CD14-positive monocyte (primary cell): Measurements from ENCODE around the gene FBN1. TPM values are rescaled to one million over a fixed set of nuclear protein-coding genes. Genes with fewer than 3 reads are reported as not detected.

Experiments used
- DNase-seq, 3 donors: peaks; one replicate each; pipeline ENCODE4 v3.0.0-alpha.2; 2011 to 2022
- H2AFZ ChIP-seq: 2 replicates; pipeline ENCODE4 v1.6.0; 2012; ENCODE audit warnings: mild to moderate bottlenecking, low read depth, low read length, inconsistent platforms; ENCODE audit not compliant: insufficient read depth, poor library complexity, severe bottlenecking
- H3K27ac ChIP-seq, 2 donors: 1 replicate in 1 of 2; 2 replicates in 1 of 2; pipeline ENCODE4 v1.5.1; 2012 to 2013; ENCODE audit warnings: low read length in 2 of 2, control low read depth in 1 of 2, inconsistent platforms in 1 of 2, low read depth in 1 of 2, mild to moderate bottlenecking in 1 of 2
- H3K27me3 ChIP-seq, 2 donors: one replicate each; pipeline versions ENCODE4 v1.6.0 to v1.6.1; 2011 to 2013; ENCODE audit warnings: low read length in 2 of 2; ENCODE audit not compliant: control insufficient read depth in 2 of 2, insufficient read depth in 2 of 2
- H3K36me3 ChIP-seq, 2 donors: replicated peaks in 1 of 2; 1 replicate in 1 of 2; 2 replicates in 1 of 2; pipeline versions ENCODE4 v1.5.1 to v1.6.1; 2012 to 2013; ENCODE audit warnings: low read length in 2 of 2, control low read depth in 1 of 2, inconsistent platforms in 1 of 2, mild to moderate bottlenecking in 1 of 2; ENCODE audit not compliant: insufficient read depth in 2 of 2, control insufficient read depth in 1 of 2
- H3K4me1 ChIP-seq, 2 donors: 1 replicate in 1 of 2; 2 replicates in 1 of 2; pipeline versions ENCODE4 v1.5.1 to v1.6.1; 2012 to 2013; ENCODE audit warnings: low read length in 2 of 2, control low read depth in 1 of 2, inconsistent platforms in 1 of 2, mild to moderate bottlenecking in 1 of 2, moderate library complexity in 1 of 2; ENCODE audit not compliant: insufficient read depth in 2 of 2, control insufficient read depth in 1 of 2
- H3K4me2 ChIP-seq: replicated peaks from 2 replicates; pipeline ENCODE3; 2012; ENCODE audit warnings: low read length, moderate library complexity, mild to moderate bottlenecking; ENCODE audit not compliant: poor library complexity, severe bottlenecking; ENCODE audit errors: extremely low read depth
- H3K4me3 ChIP-seq, 3 experiments: fragments of 200-600 bp in 1 of 3; sonication (generic) in 1 of 3; replicated peaks in 1 of 3; 1 replicate in 2 of 3; 2 replicates in 1 of 3; pipeline ENCODE4 v1.5.1; 2011 to 2013; ENCODE audit warnings: low read length in 3 of 3, mild to moderate bottlenecking in 3 of 3, control low read depth in 2 of 3, low read depth in 2 of 3, inconsistent platforms in 1 of 3, moderate library complexity in 1 of 3
- H3K79me2 ChIP-seq: 2 replicates; pipeline ENCODE4 v1.6.0; 2012; ENCODE audit warnings: mild to moderate bottlenecking, control low read depth, inconsistent platforms, low read length, moderate library complexity; ENCODE audit not compliant: insufficient read depth
- H3K9ac ChIP-seq: 2 replicates; pipeline ENCODE4 v1.6.0; 2017; ENCODE audit warnings: low read length, mild to moderate bottlenecking; ENCODE audit not compliant: insufficient read depth, poor library complexity, severe bottlenecking
- H3K9me3 ChIP-seq, 2 donors: replicated peaks in 1 of 2; 1 replicate in 1 of 2; 2 replicates in 1 of 2; pipeline versions ENCODE4 v1.5.1 to v1.6.1; 2012 to 2013; ENCODE audit warnings: low read length in 2 of 2, control low read depth in 1 of 2; ENCODE audit not compliant: control insufficient read depth in 1 of 2, insufficient read depth in 1 of 2
- H4K20me1 ChIP-seq: 2 replicates; pipeline ENCODE4 v1.6.0; 2012; ENCODE audit warnings: mild to moderate bottlenecking, low read length, control low read depth, moderate library complexity; ENCODE audit not compliant: insufficient read depth
- H3K27ac Mint-ChIP-seq, 7 donors: one replicate each; pipeline ENCODE4 v1.8.0; 2020; ENCODE audit warnings: mild to moderate bottlenecking in 7 of 7, mixed read lengths in 7 of 7, moderate library complexity in 6 of 7, inconsistent platforms in 2 of 7
- H3K27me3 Mint-ChIP-seq, 3 donors: one replicate each; pipeline ENCODE4 v1.8.0; 2021 to 2022; ENCODE audit warnings: low read depth in 3 of 3, mild to moderate bottlenecking in 3 of 3, mixed read lengths in 3 of 3, moderate library complexity in 3 of 3, inconsistent platforms in 1 of 3
- H3K36me3 Mint-ChIP-seq, 2 donors: one replicate each; pipeline ENCODE4 v1.8.0; 2020; ENCODE audit warnings: mixed read lengths in 2 of 2, inconsistent platforms in 1 of 2, mild to moderate bottlenecking in 1 of 2
- H3K4me1 Mint-ChIP-seq: one replicate; pipeline ENCODE4 v1.8.0; 2020; ENCODE audit warnings: mild to moderate bottlenecking, mixed read lengths
- H3K4me3 Mint-ChIP-seq, 2 donors: one replicate each; pipeline ENCODE4 v1.8.0; 2020; ENCODE audit warnings: mild to moderate bottlenecking in 2 of 2, mixed read lengths in 2 of 2, moderate library complexity in 1 of 2
- H3K9me3 Mint-ChIP-seq, 7 donors: one replicate each; pipeline ENCODE4 v1.8.0; 2020 to 2022; ENCODE audit warnings: mixed read lengths in 7 of 7, mild to moderate bottlenecking in 6 of 7, moderate library complexity in 6 of 7, inconsistent platforms in 2 of 7
- CTCF ChIP-seq: fragments of 200-600 bp; IDR thresholded peaks from one replicate; pipeline ENCODE4 v1.8.0; 2022; ENCODE audit warnings: antibody characterized with exemption, mild to moderate bottlenecking
- WGBS: methylation state at CpG from one replicate; pipeline ENCODE4 v1.1.5; 2013; ENCODE audit warnings: missing lambda C conversion rate; ENCODE audit not compliant: insufficient coverage; 5-methylcytosine and 5-hydroxymethylcytosine counted together
- intact Hi-C, 2 donors: fragments of 100-400 bp; cut with micrococcal nuclease; formaldehyde crosslinking; loops; one replicate each; pipeline versions ENCODE4 v1.15.0 to v1.15.1; 2023
- polyA plus RNA-seq, 3 donors: library from polyadenylated mRNA; depleted of rRNA in 1 of 3; unstranded in 2 of 3; stranded (reverse) in 1 of 3; fragments of 300-500 nt in 2 of 3; fragments of >200 nt in 1 of 3; fragmentation: Illumina TruSeq in 2 of 3; gene quantifications; 1 replicate in 2 of 3; 2 replicates in 1 of 3; pipeline ENCODE4 v1.2.3, GENCODE V29; 2012 to 2021

FBN1 gene
- polyA plus RNA-seq, 3 donors, result 0.29 TPM; not detected in 2

- Histone ChIP-seq H3K9ac (no peak overlapping the region), H3K4me3 (no peak overlapping the region), H4K20me1 (no peaks in the 10 kb centered on the region), H3K4me2 (no peak overlapping the region), H3K79me2 (no peaks in the 10 kb centered on the region), H3K4me1 (no peaks in the 10 kb centered on the region), H3K27me3 (no peaks in the 10 kb centered on the region), H2AFZ (no peak overlapping the region), H3K27ac (no peak overlapping the region), H3K9me3 (no peaks in the 10 kb centered on the region), H3K36me3 (no peaks in the 10 kb centered on the region)
- Mint-ChIP-seq H3K36me3 (no peaks in the 10 kb centered on the region), H3K27ac (no peak overlapping the region), H3K27me3 (peaks cover 0 to 6% (median 0%) of the 10 kb centered on the region in 3 donors), H3K4me3 (no peak overlapping the region), H3K4me1 (no peaks in the 10 kb centered on the region), H3K9me3 (peaks cover 0 to 4% (median 2%) of the 10 kb centered on the region in 7 donors)
- intact Hi-C loops, result no loop called here
- DNase-seq, result no peak
- TF ChIP-seq CTCF, result no peak
- WGBS, result 91% methylated on average over 6 of the region's 7 CpGs
Measured at GRCh38 chr15:48657950-48658591, 12.6 kb upstream of the FBN1 start.

- Histone ChIP-seq H3K9ac (no peak overlapping the region), H3K27ac (no peak overlapping the region), H4K20me1 (no peaks in the 10 kb centered on the region), H3K4me3 (no peak overlapping the region), H3K4me1 (no peaks in the 10 kb centered on the region), H3K9me3 (no peaks in the 10 kb centered on the region), H3K27me3 (no peaks in the 10 kb centered on the region), H2AFZ (no peak overlapping the region), H3K4me2 (no peak overlapping the region), H3K36me3 (no peaks in the 10 kb centered on the region), H3K79me2 (no peaks in the 10 kb centered on the region)
- H3K27me3 Mint-ChIP-seq, result peaks cover 0 to 6% (median 0%) of the 10 kb centered on the region in 3 donors
- H3K4me1 Mint-ChIP-seq, result no peaks in the 10 kb centered on the region
- DNase-seq, result no peak
- peaks cover 0 to 3% (median 0%) of the 10 kb centered on the region in 7 donors for H3K9me3 Mint-ChIP-seq
- no CpG with 5 or more reads among the region's 1 CpG for WGBS
- TF ChIP-seq CTCF, result no peak
- intact Hi-C loops, result no loop called here
- H3K4me3 Mint-ChIP-seq, result no peak overlapping the region
- no peaks in the 10 kb centered on the region for H3K36me3 Mint-ChIP-seq
- no peak overlapping the region for H3K27ac Mint-ChIP-seq
Measured at GRCh38 chr15:48654801-48655200, 9.3 kb upstream of the FBN1 start.
